ENCODE data around the gene SLC22A6.

The SLC22A6 gene

DNA sequence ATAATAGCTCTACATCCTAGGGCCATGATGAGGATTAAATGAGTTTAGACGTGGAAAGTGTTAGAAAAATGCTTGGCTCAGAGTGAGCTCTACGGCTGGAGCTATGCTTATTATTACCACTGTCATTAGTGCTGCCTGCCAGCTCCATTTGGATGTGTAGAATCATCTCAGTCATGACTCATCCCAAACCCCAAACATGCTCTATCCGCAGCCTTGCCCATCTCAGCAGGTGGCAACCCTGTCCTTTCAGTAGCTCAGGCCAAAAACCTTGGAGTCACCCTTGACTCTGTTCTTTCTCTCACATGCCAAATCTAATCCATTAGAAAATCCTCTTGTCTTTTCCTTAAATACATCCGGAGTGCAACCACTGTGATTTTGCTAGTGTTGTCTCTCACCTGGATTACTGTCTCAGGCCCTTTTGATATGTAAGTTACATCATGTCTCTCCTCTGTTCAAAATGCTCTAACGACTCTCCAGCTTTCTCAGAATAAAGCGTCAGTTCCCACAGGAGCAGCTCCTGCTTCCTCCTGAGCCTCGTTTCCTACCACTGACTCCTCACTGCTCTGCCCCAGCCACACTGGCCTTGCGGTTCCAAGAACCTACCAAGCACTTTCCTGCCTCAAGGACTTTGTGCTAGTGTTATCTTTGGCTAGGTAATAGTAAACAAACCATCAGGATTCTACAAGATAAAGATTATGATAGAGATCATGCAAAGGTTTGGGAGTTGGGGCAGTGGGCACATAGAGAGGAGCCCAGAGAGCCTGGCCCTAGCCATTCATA lies 53.1 kb downstream of the SLC22A6 start:
- DNase-seq (ENCODE audit: low read depth), result no peak

DNA sequence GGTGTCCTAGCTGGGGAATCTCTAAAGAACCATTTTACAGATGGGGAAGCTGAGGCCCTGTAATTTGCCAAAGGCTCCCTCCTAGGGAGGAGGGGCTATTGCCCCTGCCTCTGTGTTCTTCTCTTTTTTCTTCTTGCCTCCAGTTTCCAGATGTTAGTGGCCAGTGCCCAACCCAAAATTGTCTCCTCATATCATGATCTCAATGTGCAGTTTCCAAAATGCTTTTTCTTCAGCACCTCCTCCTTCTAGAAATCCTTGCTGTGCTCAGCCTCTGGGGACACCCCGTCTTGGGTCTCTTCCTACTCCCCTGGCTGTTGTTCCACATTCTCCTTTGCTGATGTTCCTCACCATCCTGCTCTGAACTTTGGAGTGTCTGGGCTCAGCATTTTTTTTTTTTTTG lies 54.1 kb downstream of the SLC22A6 start:
- DNase-seq (ENCODE audit: low read depth), result no peak

DNA sequence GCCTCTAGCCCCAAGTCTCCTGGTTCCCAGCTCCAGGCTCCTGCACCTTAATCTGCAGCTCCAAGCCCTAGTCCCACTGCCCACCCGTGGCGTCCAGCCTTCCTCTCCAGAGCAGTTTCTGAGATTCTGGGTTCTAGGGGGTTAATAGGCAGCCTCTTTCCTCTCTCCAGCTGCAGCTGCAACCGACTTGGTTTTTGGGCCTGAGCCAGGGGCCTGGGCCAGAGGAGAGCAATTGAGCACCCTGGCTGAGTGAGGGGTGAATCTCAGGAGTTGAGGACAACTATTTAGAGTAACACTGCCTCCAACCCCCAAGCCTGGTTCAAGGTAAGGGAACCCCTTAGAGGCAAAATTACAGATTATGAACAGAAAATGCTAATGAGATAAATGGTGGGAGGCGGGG lies 54.6 kb downstream of the SLC22A6 start:
- no peak for DNase-seq (ENCODE audit: low read depth)

DNA sequence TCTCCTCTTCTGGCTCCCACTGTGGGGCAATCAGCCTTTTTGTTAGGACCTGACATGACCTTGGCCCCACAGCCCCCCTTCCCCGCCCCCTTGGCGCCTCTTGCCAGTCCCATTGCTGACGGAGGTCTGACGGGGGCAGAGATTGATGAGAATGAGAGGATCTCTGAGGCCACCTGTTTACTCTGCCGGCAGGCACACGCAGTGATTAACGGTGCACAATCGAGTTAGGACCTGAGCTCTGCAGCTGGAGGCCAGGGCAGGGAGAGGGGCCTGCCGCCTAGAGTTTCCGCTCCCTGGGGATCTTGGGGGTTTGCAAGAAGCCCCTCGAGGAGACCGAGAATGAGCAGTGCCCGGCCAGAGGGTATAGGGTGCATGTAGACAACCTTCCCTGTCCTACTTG lies 56.8 kb downstream of the SLC22A6 start:
- DNase-seq (ENCODE audit: low read depth), result no peak

DNA sequence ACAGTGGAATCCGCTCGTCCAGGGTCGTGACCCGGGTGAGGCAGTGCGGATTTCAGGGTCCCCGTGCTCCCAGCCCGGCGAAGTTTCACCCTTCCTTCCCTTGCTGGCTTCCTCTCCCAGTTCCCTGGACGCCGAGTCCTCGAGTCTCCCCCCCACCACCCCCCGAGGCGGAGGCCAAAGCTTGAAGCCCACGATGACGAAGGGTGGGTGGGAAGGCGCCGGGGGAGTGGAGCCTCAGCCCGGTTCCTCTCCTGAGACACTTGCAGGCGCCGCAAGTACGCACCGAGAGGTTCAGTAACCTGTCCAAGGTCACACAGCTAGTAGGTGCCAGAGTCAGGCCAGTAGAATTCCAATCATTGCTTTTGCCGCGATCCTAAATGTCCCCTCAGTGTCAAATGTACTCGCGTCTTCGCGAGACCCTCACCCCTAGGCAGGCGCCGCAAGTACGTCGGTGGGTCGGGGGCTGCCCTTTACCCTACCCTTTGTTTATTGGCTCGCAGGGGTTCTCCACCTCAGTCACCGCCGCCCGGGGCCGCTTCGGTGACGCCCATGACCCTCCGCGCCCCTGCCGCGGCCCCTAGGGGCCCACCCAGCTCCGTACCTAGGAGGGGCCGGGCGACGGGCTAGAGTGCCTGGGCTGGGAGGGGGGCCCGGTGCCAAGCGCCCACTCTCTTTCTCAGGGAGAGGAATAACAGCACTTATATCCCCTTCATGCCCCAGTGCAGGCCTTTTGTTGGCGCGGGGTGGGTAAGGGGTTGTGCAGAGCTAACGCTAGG lies 57.9 kb downstream of the SLC22A6 start:
- no peak for DNase-seq (ENCODE audit: low read depth)

Data from GM04504 (cell line).